GM18507 (cell line): Measurements from ENCODE around the gene KDM6A.
"Not testable (repeated sequence)": the region's sequence is repeated elsewhere in the genome, so short reads cannot be mapped to it uniquely, and the experiment has no call there.

Experiments used
- DNase-seq: peaks from one replicate; pipeline ENCODE4 v3.0.0; 2011; ENCODE audit warnings: low read depth; ENCODE audit not compliant: insufficient read length; ENCODE audit errors: extremely low spot score
- FAIRE-seq: peaks from 2 replicates; lab custom pipeline; 2011; peaks lifted over from hg19 to GRCh38; lab: Jason Lieb, UNC

The KDM6A gene

DNA sequence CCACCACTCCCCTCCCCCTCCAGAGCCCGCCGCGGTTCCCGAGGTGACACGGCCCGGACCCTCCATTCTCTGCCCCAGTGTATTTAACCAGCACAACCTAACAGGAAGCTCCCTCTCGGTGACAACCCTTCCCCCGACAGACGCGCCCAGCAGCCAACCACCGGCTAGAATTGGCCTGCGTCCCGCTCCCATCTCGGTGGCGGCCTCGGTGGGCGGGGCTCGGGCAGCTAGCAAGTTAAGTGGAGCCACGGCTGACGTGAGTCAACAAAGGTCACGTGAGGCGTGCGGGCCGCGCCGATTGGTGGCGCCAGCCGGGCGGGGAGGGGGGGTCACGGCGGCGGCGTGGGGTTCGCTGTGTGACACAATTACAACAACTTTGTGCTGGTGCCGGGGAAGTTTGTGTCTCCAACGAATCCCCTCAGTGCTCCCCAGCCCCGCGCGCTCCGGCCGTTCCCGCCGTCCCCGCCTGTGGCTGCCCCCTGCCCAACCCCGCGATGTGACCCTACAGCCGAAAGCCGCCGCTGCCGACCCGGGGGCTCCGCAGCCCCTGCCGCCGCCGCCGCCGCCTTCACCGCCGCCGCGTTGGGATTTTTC, at the start of gene KDM6A:
Gene KDM6A, plus strand, starts transcription at position 368 of the 594 bp plus-strand sequence. CDS start 364 bp downstream, outside the sequence.
- FAIRE-seq (peak; percentile 98), DNase-seq (peak; percentile 73)

GRCh38 chrX:44823193-44823592, 49.8 kb upstream of the KDM6A start:
- FAIRE-seq, DNase-seq: not testable (repeated sequence)

DNA sequence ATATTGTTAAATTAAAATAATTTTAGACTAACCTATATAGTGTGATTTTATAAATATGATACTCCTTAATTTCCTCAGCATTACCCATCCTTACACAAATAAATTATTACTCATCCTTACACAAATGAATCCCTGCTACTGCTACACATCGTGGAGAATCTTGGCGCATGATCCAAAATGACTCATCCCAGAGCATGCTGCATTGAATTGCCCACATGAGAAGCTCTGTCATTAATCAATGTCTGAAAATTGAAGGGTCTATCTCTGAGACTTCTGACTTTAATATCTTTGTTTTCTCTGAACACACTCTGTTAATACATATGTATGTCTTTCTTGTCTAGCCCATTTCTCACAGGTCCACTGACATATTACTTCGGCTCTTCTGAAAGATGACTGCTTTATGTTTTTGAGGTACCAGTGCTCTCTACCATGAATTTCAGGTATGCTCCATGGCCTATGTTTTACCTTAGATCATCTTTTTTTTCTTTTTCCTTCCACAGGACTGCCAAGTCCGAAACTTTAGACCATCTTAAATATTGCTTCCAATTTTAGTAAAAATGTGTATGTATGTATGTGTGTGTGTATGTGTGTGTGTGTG, 44.9 kb upstream of the KDM6A start:
- FAIRE-seq (no peak), DNase-seq (no peak)

DNA sequence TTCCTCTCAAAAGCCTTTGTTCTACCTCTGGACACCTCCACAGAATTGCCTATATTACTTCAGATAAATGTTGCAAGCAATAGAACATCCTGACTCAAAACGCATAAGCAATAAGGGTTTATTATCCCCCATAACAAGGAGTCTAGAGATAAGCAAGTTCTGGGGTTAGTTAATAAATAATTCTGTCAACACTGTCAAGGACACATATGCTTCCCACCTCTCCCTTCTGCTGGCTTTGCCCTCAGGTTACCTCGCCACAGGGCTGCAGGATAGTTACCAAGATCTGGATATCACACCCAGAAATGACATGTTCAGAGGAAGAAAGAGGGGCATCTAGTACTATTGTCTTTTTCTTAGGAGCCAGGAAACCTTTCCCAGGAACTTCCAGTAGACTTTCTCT, 43.2 kb upstream of the KDM6A start:
- no peak for FAIRE-seq
- DNase-seq: no peak

DNA sequence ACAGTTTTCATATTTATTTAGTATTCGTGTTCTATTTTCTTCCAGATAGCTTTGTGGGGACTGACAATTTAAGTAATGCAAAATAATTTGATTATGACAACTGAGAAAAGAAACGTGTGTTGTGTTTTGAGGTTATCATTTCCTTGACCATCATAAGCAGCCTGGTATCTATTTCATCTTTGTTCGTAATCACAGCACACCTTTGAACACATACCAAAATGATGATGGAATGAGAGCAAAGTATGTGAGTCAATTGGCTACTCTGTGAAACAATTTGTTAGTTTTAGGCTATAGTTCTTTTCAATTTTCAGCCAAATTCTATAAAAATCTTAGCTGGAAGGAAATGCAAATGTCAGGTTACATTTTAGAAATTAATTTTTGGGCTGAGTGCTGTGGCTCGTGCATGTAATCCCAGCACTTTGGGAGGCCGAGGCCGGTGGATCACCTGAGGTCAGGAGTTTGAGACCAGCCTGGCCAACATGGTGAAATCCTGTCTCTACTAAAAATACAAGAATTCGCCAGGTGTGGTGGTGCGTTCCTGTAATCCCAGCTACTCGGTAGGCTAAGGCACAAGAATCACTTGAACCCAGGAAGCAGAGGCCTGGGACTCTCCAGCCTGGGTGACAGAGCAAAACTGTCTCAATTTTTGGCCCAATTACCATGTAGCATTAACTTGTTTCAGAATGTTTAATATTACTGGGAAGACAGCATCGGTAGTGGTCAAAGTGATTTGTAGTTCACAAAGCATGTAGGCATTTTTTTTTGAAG, 30.3 kb upstream of the KDM6A start:
- FAIRE-seq (peak; percentile 60), DNase-seq (no peak)

GRCh38 chrX:44843318-44843702, 29.7 kb upstream of the KDM6A start:
- DNase-seq: no peak
- FAIRE-seq: no peak

- FAIRE-seq (no peak), DNase-seq (no peak)
Measured at GRCh38 chrX:44843753-44844152, 29.2 kb upstream of the KDM6A start, which contains the start of gene DUSP21. Gene DUSP21 (plus strand): TSS chrX:44844021. CDS start chrX:44844133, 112 bp downstream.

DNA sequence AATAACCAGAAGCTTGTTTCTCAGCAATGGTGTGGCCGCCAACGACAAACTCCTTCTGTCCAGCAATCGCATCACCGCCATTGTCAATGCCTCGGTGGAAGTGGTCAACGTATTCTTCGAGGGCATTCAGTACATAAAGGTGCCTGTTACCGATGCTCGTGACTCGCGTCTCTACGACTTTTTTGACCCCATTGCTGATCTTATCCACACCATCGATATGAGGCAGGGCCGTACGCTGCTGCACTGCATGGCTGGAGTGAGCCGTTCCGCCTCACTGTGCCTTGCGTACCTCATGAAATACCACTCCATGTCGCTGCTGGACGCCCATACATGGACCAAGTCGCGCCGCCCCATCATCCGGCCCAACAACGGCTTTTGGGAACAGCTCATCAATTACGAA, 28.8 kb upstream of the KDM6A start:
- DNase-seq (no peak), FAIRE-seq (no peak)

GRCh38 chrX:44850891-44851290, 22.1 kb upstream of the KDM6A start:
- not testable (repeated sequence) for FAIRE-seq, DNase-seq

GRCh38 chrX:44871114-44871645, 1.8 kb upstream of the KDM6A start:
- FAIRE-seq (no peak), DNase-seq (no peak)

GRCh38 chrX:44871931-44872820, 812 bp upstream of the KDM6A start:
- DNase-seq (no peak), FAIRE-seq (peak; percentile 41)

- DNase-seq (no peak), FAIRE-seq (peak; percentile 46)
Measured at GRCh38 chrX:44873415-44874276, 658 bp downstream of the KDM6A start.

GRCh38 chrX:44874420-44875184, 1.6 kb downstream of the KDM6A start:
- FAIRE-seq (peak; percentile 86), DNase-seq (no peak)

DNA sequence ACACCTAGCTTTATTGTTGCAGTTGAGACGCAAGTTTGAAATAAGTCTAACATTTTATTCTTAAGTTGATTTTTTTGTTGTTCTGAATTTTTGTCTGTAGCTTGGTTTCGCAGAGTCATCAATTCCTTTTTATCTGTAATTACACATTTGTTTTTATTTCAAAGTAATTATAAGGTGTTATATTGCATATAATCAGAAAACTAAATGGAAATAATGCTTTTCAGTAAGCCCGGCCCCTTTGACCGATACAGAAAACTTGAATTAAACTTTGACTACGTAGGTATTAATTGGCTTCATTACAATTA, 2.1 kb downstream of the KDM6A start:
- no peak for FAIRE-seq
- no peak for DNase-seq

DNA sequence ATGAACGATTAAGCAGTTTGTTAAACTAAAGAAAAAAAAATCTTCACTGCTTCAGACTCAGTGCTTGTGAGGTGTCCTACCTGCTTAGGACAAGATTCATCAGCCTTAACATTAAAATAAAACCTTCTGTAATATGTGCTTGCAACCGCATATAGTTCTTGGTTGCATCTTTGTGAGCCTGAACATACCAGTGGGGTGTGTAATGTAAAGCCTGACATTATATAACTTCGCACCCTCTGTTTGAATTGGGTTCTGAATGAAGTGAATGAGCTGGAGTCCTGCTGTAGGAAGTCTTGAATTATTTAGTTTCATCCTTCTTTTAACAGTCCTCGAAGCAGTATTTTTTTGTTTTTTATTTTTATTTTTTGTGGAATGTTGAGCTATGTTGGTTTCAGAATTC, 3.1 kb downstream of the KDM6A start:
- DNase-seq (no peak), FAIRE-seq (peak; percentile 41)

DNA sequence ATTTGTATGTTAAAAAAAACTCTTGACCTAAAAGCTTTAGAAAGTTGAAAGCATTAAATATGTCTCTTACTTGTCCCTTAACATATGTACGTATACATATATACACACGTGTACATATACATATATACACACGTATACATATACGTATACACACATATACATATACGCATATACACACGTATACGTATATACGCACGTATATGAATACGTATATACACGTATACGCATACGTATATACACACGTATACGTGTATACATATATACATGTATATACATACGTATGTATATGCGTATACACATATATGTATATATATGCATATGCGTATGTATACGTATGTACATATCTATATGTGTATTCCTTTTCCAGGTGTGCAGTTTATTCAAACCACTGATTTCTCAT, 3.8 kb downstream of the KDM6A start:
- no peak for DNase-seq
- FAIRE-seq: no peak

DNA sequence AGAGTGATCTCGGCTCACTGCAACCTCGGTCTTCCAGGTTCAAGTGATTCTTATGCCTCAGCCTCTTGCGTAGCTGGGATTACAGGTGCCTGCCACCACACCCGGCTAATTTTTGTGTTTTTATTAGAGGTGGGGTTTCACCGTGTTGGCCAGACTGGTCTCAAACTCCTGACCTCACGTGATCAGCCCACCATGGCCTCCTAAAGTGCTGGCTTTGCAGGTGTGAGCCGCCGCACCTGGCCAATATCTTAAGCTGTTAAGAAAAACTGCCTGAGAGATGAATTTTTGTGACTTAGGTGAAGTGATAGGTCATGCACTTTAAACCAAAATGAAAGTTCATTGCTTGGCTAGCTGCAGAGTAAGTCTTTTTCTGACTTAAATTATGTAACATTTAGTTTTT, 5.8 kb downstream of the KDM6A start:
- FAIRE-seq (no peak), DNase-seq (no peak)

DNA sequence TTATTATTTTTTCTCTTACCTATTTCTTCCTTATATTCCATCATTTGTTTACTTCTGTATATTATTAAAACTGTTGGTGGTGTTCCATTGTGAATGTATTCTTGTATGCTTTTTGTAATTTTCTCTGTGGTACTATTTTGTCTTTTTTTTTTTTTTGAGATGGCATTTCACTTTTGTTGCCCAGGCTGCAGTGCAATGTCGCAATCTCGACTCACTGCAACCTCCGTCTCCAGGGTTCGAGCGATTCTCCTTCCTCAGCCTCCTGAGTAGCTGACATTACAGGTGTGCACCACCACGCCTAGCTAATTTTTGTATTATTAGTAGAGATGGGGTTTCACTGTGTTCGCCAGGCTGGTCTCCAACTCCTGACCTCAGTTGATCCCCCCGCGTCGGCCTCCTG, 8.6 kb downstream of the KDM6A start:
- DNase-seq: no peak
- no peak for FAIRE-seq
